Subcutaneous preadipocyte (primary cell): ENCODE data around the gene MYL12B. TPM values are rescaled to one million over a fixed set of nuclear protein-coding genes. Genes with fewer than 3 reads are reported as not detected.

Experiments
- total RNA-seq: library from RNA; depleted of rRNA; stranded (reverse); fragments of >200 nt; gene quantifications from 2 replicates; pipeline ENCODE4 v1.2.3, GENCODE V29; 2012

Gene MYL12B
- total RNA-seq: 184 and 200 TPM in 2 replicates

GRCh38 chr18:3261373-3262233, at the start of gene MYL12B:
Gene MYL12B, plus strand, starts transcription at chr18:3262133. Its CDS starts 10,766 bp downstream, at chr18:3272899.

GRCh38 chr18:3219631-3220335, 42.1 kb upstream of the MYL12B start, which contains the start of gene MYOM1:
Gene MYOM1, minus strand, starts transcription at chr18:3219968. Its CDS starts 4,745 bp downstream, at chr18:3215223.

GRCh38 chr18:3247240-3248061, 14.5 kb upstream of the MYL12B start, which contains the start of gene MYL12A:
Gene MYL12A, plus strand, starts transcription at chr18:3247801. Its CDS starts 5,447 bp downstream, at chr18:3253248.

Other genes with a start within 250 kb of the MYL12B start
- gene LPIN2, start 249.0 kb upstream of the MYL12B start, total RNA-seq: 20.9 and 30.7 TPM in 2 replicates
- under 0.01 TPM in 2 replicates for gene MYOM1, start 42.2 kb upstream of the MYL12B start, total RNA-seq
- gene MYL12A, start 14.3 kb upstream of the MYL12B start, total RNA-seq: 352 and 359 TPM in 2 replicates
- 77.6 and 83.0 TPM in 2 replicates for gene TGIF1, start 188.0 kb downstream of the MYL12B start, total RNA-seq